ENCODE measurements around the gene NFS1. TPM values are rescaled to one million over a fixed set of nuclear protein-coding genes. Genes with fewer than 3 reads are reported as not detected.
A peak's percentile ranks its signal among the peaks of the same experiment; 100 is the strongest.
"Not testable (repeated sequence)": the region's sequence is repeated elsewhere in the genome, so short reads cannot be mapped to it uniquely, and the experiment has no call there.

The NFS1 gene
- total RNA-seq, 2 donors from 2014 or later: 17.0 to 30.9 TPM

GRCh38 chr20:35708502-35708901 is 9.3 kb upstream of the NFS1 start:
- Histone ChIP-seq H3K36me3 (ENCODE audit: control insufficient read depth, insufficient read depth, low read length) (peaks cover 96% of the 10 kb centered on the region), H3K9ac (ENCODE audit: extremely low read depth, low read length, poor library complexity, severe bottlenecking) (no peak overlapping the region), H3K4me3 (ENCODE audit: low read length) (no peak overlapping the region), H3K27ac (ENCODE audit: low read depth, low read length) (no peak overlapping the region), H3K4me1 (ENCODE audit: control insufficient read depth, insufficient read depth, low read length) (no peaks in the 10 kb centered on the region), H3K9me3 (ENCODE audit: control insufficient read depth, low read length) (no peaks in the 10 kb centered on the region), H3K27me3 (ENCODE audit: control insufficient read depth, insufficient read depth, low read length, poor library complexity, severe bottlenecking) (no peaks in the 10 kb centered on the region)
- no peaks in the 10 kb centered on the region for H3K27me3 Mint-ChIP-seq (ENCODE audit: insufficient read depth)
- no peak for DNase-seq
- 94% methylated on average over 1 of the region's 1 CpG; no CpG with 5 or more reads in 1 of the 2 experiments for WGBS, 2 experiments (ENCODE audit: insufficient coverage in 1 of 2, insufficient read length in 1 of 2)
- no peak overlapping the region for H3K27ac Mint-ChIP-seq
- no peaks in the 10 kb centered on the region for H3K4me1 Mint-ChIP-seq
- TF ChIP-seq CTCF (conservative IDR thresholded peaks at IDR 0.05): no peak
- H3K4me3 Mint-ChIP-seq: no peak overlapping the region
- no peaks in the 10 kb centered on the region for H3K9me3 Mint-ChIP-seq
- peaks cover 73% of the 10 kb centered on the region for H3K36me3 Mint-ChIP-seq (ENCODE audit: low read depth)

GRCh38 chr20:35706591-35707529 is 7.7 kb upstream of the NFS1 start:
- H3K4me1 ChIP-seq (ENCODE audit: control insufficient read depth, insufficient read depth, low read length); H3K27ac ChIP-seq (ENCODE audit: low read depth, low read length); H3K27me3 ChIP-seq (ENCODE audit: control insufficient read depth, insufficient read depth, low read length, poor library complexity, severe bottlenecking); H3K9ac ChIP-seq (ENCODE audit: extremely low read depth, low read length, poor library complexity, severe bottlenecking); H3K4me3 Mint-ChIP-seq; H3K4me1 Mint-ChIP-seq; DNase-seq; H3K4me3 ChIP-seq (ENCODE audit: low read length); H3K9me3 ChIP-seq (ENCODE audit: control insufficient read depth, low read length); H3K27me3 Mint-ChIP-seq (ENCODE audit: insufficient read depth); H3K9me3 Mint-ChIP-seq: not testable (repeated sequence)
- peak overlapping the region; percentile 30 for H3K27ac Mint-ChIP-seq
- H3K36me3 ChIP-seq (ENCODE audit: control insufficient read depth, insufficient read depth, low read length): peaks cover 96% of the 10 kb centered on the region
- H3K36me3 Mint-ChIP-seq (ENCODE audit: low read depth): peaks cover 79% of the 10 kb centered on the region
- WGBS, 2 experiments (ENCODE audit: insufficient coverage in 1 of 2, insufficient read length in 1 of 2): 95 to 97% methylated on average over 6 to 13 of the region's 17 CpGs

GRCh38 chr20:35705894-35706293 is 6.7 kb upstream of the NFS1 start:
- not testable (repeated sequence) for H3K9me3 ChIP-seq (ENCODE audit: control insufficient read depth, low read length); H3K9me3 Mint-ChIP-seq; H3K4me1 ChIP-seq (ENCODE audit: control insufficient read depth, insufficient read depth, low read length); H3K27me3 ChIP-seq (ENCODE audit: control insufficient read depth, insufficient read depth, low read length, poor library complexity, severe bottlenecking); H3K9ac ChIP-seq (ENCODE audit: extremely low read depth, low read length, poor library complexity, severe bottlenecking); H3K27me3 Mint-ChIP-seq (ENCODE audit: insufficient read depth); H3K27ac Mint-ChIP-seq; H3K4me1 Mint-ChIP-seq; DNase-seq; H3K4me3 ChIP-seq (ENCODE audit: low read length); H3K4me3 Mint-ChIP-seq; H3K27ac ChIP-seq (ENCODE audit: low read depth, low read length)
- peaks cover 75% of the 10 kb centered on the region for H3K36me3 Mint-ChIP-seq (ENCODE audit: low read depth)
- 88 to 96% methylated on average over 10 to 11 of the region's 11 CpGs for WGBS, 2 experiments (ENCODE audit: insufficient coverage in 1 of 2, insufficient read length in 1 of 2)
- peaks cover 93% of the 10 kb centered on the region for H3K36me3 ChIP-seq (ENCODE audit: control insufficient read depth, insufficient read depth, low read length)

GRCh38 chr20:35704514-35705261 is 5.5 kb upstream of the NFS1 start:
- Histone ChIP-seq H3K4me3 (ENCODE audit: low read length) (no peak overlapping the region), H3K27ac (ENCODE audit: low read depth, low read length) (no peak overlapping the region), H3K9ac (ENCODE audit: extremely low read depth, low read length, poor library complexity, severe bottlenecking) (no peak overlapping the region), H3K36me3 (ENCODE audit: control insufficient read depth, insufficient read depth, low read length) (peaks cover 86% of the 10 kb centered on the region), H3K9me3 (ENCODE audit: control insufficient read depth, low read length) (no peaks in the 10 kb centered on the region), H3K4me1 (ENCODE audit: control insufficient read depth, insufficient read depth, low read length) (peaks cover 3% of the 10 kb centered on the region), H3K27me3 (ENCODE audit: control insufficient read depth, insufficient read depth, low read length, poor library complexity, severe bottlenecking) (no peaks in the 10 kb centered on the region)
- H3K9me3 Mint-ChIP-seq: no peaks in the 10 kb centered on the region
- peaks cover 66% of the 10 kb centered on the region for H3K36me3 Mint-ChIP-seq (ENCODE audit: low read depth)
- TF ChIP-seq CTCF (conservative IDR thresholded peaks at IDR 0.05): no peak
- no peak overlapping the region for H3K4me3 Mint-ChIP-seq
- DNase-seq: no peak
- H3K27ac Mint-ChIP-seq: no peak overlapping the region
- H3K4me1 Mint-ChIP-seq: peaks cover 8% of the 10 kb centered on the region
- no peaks in the 10 kb centered on the region for H3K27me3 Mint-ChIP-seq (ENCODE audit: insufficient read depth)
- 99 to 100% methylated on average over 2 to 5 of the region's 5 CpGs for WGBS, 2 experiments (ENCODE audit: insufficient coverage in 1 of 2, insufficient read length in 1 of 2)

All from endodermal cell (in vitro differentiated cells).